GM23338 (cell line): ENCODE data around the gene CUBN. TPM values are rescaled to one million over a fixed set of nuclear protein-coding genes. Genes with fewer than 3 reads are reported as not detected.

ENCODE experiments used
- ATAC-seq: fragments of 200-7000 bp; cut with Tn5 transposase; 3 replicates; pipeline ENCODE4 v1.9.1; 2020
- DNase-seq: peaks from one replicate; pipeline ENCODE4 v3.0.0-alpha.2; 2015; ENCODE audit warnings: low spot score
- H2AFZ ChIP-seq: fragments of 200-600 bp; sonication (generic); 2 replicates; pipeline ENCODE4 v1.8.0; 2016; ENCODE audit warnings: antibody characterized with exemption, mild to moderate bottlenecking, moderate library complexity
- H3F3A ChIP-seq: fragments of 200-600 bp; sonication (generic); replicated peaks from 2 replicates; pipeline ENCODE4 v1.8.0; 2017; ENCODE audit warnings: antibody characterized with exemption, mixed run types, low read depth
- H3K27ac ChIP-seq: fragments of 200-600 bp; sonication (generic); 2 replicates; pipeline ENCODE4 v1.6.1; 2016; ENCODE audit warnings: low read depth
- H3K27me3 ChIP-seq: fragments of 200-600 bp; sonication (generic); 2 replicates; pipeline ENCODE4 v1.8.0; 2016; ENCODE audit warnings: mild to moderate bottlenecking, mixed run types, moderate library complexity; ENCODE audit not compliant: insufficient read depth
- H3K36me3 ChIP-seq: fragments of 200-600 bp; sonication (generic); 2 replicates; pipeline ENCODE4 v1.8.0; 2016; ENCODE audit warnings: mild to moderate bottlenecking; ENCODE audit not compliant: insufficient read depth
- H3K4me1 ChIP-seq: fragments of 200-600 bp; sonication (generic); 2 replicates; pipeline ENCODE4 v1.8.0; 2016; ENCODE audit warnings: mild to moderate bottlenecking, moderate library complexity; ENCODE audit not compliant: insufficient read depth
- H3K4me2 ChIP-seq: fragments of 200-600 bp; sonication (generic); 2 replicates; pipeline ENCODE4 v1.7.1; 2017; ENCODE audit warnings: mixed run types
- H3K4me3 ChIP-seq: fragments of 200-600 bp; sonication (generic); 2 replicates; pipeline ENCODE4 v1.6.1; 2016; ENCODE audit warnings: mixed run types
- H3K79me2 ChIP-seq: fragments of 200-600 bp; sonication (generic); replicated peaks from 2 replicates; pipeline ENCODE4 v1.8.0; 2017; ENCODE audit warnings: mild to moderate bottlenecking; ENCODE audit not compliant: insufficient read depth
- H3K9me2 ChIP-seq: fragments of 200-600 bp; sonication (generic); 2 replicates; pipeline ENCODE4 v1.8.0; 2017; ENCODE audit not compliant: insufficient read depth
- H4K20me1 ChIP-seq: fragments of 200-600 bp; sonication (generic); replicated peaks from 2 replicates; pipeline ENCODE4 v1.8.0; 2017; ENCODE audit warnings: mild to moderate bottlenecking; ENCODE audit not compliant: insufficient read depth
- H3K27ac Mint-ChIP-seq: 2 replicates; pipeline ENCODE4 v1.8.0; 2020; ENCODE audit warnings: inconsistent platforms, mild to moderate bottlenecking, moderate library complexity, mixed read lengths
- H3K27me3 Mint-ChIP-seq: 3 replicates; pipeline ENCODE4 v1.8.0; 2022; ENCODE audit warnings: low read depth, mild to moderate bottlenecking, moderate library complexity, mixed read lengths, inconsistent platforms; ENCODE audit not compliant: insufficient read depth, poor library complexity
- H3K36me3 Mint-ChIP-seq: 3 replicates; pipeline ENCODE4 v1.8.0; 2021; ENCODE audit warnings: low read depth, mild to moderate bottlenecking, inconsistent platforms, moderate library complexity, mixed read lengths
- H3K4me1 Mint-ChIP-seq: 3 replicates; pipeline ENCODE4 v1.8.0; 2020; ENCODE audit warnings: mild to moderate bottlenecking, inconsistent platforms, mixed read lengths
- H3K4me3 Mint-ChIP-seq: 3 replicates; pipeline ENCODE4 v1.8.0; 2021; ENCODE audit warnings: moderate library complexity, mild to moderate bottlenecking, inconsistent platforms, mixed read lengths
- H3K9me3 Mint-ChIP-seq: 3 replicates; pipeline ENCODE4 v1.8.0; 2020; ENCODE audit warnings: moderate library complexity, mild to moderate bottlenecking, inconsistent platforms, mixed read lengths
- CREB1 ChIP-seq: fragments of 250-450 bp; sonication (Bioruptor Pico); IDR thresholded peaks from 2 replicates; pipeline ENCODE4 v1.5.0; 2020; ENCODE audit warnings: low read depth, mild to moderate bottlenecking, moderate library complexity
- EZH2 ChIP-seq: fragments of 200-600 bp; sonication (generic); IDR thresholded peaks from one replicate; pipeline ENCODE4 v1.8.0; 2017; ENCODE audit warnings: antibody characterized with exemption, mild to moderate bottlenecking, low read depth; ENCODE audit not compliant: unreplicated experiment
- EZH2phosphoT487 ChIP-seq: fragments of 200-600 bp; sonication (generic); IDR thresholded peaks from one replicate; pipeline ENCODE4 v1.8.1; 2018; ENCODE audit warnings: antibody characterized with exemption; ENCODE audit not compliant: unreplicated experiment
- JUNB ChIP-seq: IDR thresholded peaks from one replicate; pipeline ENCODE4 v1.6.1; 2016; ENCODE audit warnings: antibody characterized with exemption; ENCODE audit not compliant: unreplicated experiment
- POLR2AphosphoS5 ChIP-seq: IDR thresholded peaks from 2 replicates; pipeline ENCODE4 v1.6.1; 2016; ENCODE audit warnings: antibody characterized with exemption, low read depth
- ZNF114 ChIP-seq: fragments of 250-450 bp; sonication (Bioruptor Pico); IDR thresholded peaks from 2 replicates; pipeline ENCODE4 v1.5.0; 2020; ENCODE audit warnings: mild to moderate bottlenecking, moderate library complexity
- polyA plus RNA-seq: library from polyadenylated mRNA; unstranded; fragments of >200 nt; fragmentation: Nextera tagmentation; extraction: Ambion mirVana; gene quantifications from 2 replicates; pipeline ENCODE4 v1.2.1, GENCODE V29; 2016
- total RNA-seq: library from RNA; depleted of rRNA; stranded (reverse); fragments of >200 nt; shearing (Covaris generic); gene quantifications from 2 replicates; pipeline ENCODE4 v1.2.3, GENCODE V29; 2014
- TF ChIP-seq, protein P1 (sequence below), 2 experiments: fragments of 200-600 bp in 1 of 2; sonication (generic) in 1 of 2; conservative IDR thresholded peaks; 2 replicates each; pipeline versions ENCODE4 v1.5.1 to v1.6.1; 2016 to 2017; ENCODE audit warnings: antibody characterized with exemption in 2 of 2, low read depth in 2 of 2, mild to moderate bottlenecking in 2 of 2, moderate library complexity in 1 of 2
- TF ChIP-seq, protein P2 (sequence below): IDR thresholded peaks from one replicate; pipeline ENCODE4 v1.6.1; 2018; ENCODE audit warnings: antibody characterized with exemption; ENCODE audit not compliant: unreplicated experiment
- TF ChIP-seq, protein P3 (sequence below): fragments of 250-450 bp; sonication (Bioruptor Pico); IDR thresholded peaks from 2 replicates; pipeline ENCODE4 v1.5.0; 2020; ENCODE audit warnings: mild to moderate bottlenecking, moderate library complexity

The CUBN gene
- total and polyA plus RNA-seq, 2 experiments from 2014 or later = 0.06 to 1.8 TPM

DNA sequence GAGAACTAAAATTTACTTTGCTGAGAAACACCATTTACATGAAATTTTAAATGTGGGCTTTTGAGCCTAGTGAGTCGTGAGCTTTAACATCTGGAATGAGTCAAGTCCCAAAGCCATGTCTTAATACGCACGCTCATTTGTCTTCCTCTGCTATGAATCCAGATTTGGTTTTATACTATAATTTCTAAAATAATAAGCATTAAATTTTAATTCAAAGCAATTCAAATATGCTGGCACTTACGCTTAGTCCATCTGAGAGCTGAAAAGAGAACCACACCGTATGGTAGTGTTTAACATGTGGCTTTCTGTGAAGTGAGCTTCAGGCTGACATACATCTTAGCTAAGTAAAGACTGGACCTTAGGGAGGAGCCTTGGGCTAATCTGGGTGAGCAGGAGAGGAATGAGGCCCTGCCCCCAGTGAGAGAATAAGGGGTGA is 52.2 kb downstream of the CUBN start:
- Histone ChIP-seq H3K79me2 (no peaks in the 10 kb centered on the region), H3K36me3 (no peaks in the 10 kb centered on the region), H3K9me2 (0 out of 2 replicates have a peak, but pooled peaks cover 9% of the 10 kb centered on the region), H3K4me1 (peaks cover 18% of the 10 kb centered on the region), H2AFZ (no peak overlapping the region), H3K27me3 (no peaks in the 10 kb centered on the region), H3F3A (no peaks in the 10 kb centered on the region), H3K4me3 (no peak overlapping the region), H4K20me1 (no peaks in the 10 kb centered on the region), H3K4me2 (no peak overlapping the region), H3K27ac (no peak overlapping the region)
- TF ChIP-seq CREB1 (CRISPR knock-in tag) = no peak
- TF ChIP-seq, protein P1, sequence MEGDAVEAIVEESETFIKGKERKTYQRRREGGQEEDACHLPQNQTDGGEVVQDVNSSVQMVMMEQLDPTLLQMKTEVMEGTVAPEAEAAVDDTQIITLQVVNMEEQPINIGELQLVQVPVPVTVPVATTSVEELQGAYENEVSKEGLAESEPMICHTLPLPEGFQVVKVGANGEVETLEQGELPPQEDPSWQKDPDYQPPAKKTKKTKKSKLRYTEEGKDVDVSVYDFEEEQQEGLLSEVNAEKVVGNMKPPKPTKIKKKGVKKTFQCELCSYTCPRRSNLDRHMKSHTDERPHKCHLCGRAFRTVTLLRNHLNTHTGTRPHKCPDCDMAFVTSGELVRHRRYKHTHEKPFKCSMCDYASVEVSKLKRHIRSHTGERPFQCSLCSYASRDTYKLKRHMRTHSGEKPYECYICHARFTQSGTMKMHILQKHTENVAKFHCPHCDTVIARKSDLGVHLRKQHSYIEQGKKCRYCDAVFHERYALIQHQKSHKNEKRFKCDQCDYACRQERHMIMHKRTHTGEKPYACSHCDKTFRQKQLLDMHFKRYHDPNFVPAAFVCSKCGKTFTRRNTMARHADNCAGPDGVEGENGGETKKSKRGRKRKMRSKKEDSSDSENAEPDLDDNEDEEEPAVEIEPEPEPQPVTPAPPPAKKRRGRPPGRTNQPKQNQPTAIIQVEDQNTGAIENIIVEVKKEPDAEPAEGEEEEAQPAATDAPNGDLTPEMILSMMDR (conservative IDR thresholded peaks at IDR 0.05; ENCODE audit: low read depth in 2 of 2) = no peak
- no peak for TF ChIP-seq ZNF114 (CRISPR knock-in tag)
- no peak for TF ChIP-seq EZH2
- TF ChIP-seq, protein P2, sequence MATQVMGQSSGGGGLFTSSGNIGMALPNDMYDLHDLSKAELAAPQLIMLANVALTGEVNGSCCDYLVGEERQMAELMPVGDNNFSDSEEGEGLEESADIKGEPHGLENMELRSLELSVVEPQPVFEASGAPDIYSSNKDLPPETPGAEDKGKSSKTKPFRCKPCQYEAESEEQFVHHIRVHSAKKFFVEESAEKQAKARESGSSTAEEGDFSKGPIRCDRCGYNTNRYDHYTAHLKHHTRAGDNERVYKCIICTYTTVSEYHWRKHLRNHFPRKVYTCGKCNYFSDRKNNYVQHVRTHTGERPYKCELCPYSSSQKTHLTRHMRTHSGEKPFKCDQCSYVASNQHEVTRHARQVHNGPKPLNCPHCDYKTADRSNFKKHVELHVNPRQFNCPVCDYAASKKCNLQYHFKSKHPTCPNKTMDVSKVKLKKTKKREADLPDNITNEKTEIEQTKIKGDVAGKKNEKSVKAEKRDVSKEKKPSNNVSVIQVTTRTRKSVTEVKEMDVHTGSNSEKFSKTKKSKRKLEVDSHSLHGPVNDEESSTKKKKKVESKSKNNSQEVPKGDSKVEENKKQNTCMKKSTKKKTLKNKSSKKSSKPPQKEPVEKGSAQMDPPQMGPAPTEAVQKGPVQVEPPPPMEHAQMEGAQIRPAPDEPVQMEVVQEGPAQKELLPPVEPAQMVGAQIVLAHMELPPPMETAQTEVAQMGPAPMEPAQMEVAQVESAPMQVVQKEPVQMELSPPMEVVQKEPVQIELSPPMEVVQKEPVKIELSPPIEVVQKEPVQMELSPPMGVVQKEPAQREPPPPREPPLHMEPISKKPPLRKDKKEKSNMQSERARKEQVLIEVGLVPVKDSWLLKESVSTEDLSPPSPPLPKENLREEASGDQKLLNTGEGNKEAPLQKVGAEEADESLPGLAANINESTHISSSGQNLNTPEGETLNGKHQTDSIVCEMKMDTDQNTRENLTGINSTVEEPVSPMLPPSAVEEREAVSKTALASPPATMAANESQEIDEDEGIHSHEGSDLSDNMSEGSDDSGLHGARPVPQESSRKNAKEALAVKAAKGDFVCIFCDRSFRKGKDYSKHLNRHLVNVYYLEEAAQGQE = no peak
- TF ChIP-seq, protein P3, sequence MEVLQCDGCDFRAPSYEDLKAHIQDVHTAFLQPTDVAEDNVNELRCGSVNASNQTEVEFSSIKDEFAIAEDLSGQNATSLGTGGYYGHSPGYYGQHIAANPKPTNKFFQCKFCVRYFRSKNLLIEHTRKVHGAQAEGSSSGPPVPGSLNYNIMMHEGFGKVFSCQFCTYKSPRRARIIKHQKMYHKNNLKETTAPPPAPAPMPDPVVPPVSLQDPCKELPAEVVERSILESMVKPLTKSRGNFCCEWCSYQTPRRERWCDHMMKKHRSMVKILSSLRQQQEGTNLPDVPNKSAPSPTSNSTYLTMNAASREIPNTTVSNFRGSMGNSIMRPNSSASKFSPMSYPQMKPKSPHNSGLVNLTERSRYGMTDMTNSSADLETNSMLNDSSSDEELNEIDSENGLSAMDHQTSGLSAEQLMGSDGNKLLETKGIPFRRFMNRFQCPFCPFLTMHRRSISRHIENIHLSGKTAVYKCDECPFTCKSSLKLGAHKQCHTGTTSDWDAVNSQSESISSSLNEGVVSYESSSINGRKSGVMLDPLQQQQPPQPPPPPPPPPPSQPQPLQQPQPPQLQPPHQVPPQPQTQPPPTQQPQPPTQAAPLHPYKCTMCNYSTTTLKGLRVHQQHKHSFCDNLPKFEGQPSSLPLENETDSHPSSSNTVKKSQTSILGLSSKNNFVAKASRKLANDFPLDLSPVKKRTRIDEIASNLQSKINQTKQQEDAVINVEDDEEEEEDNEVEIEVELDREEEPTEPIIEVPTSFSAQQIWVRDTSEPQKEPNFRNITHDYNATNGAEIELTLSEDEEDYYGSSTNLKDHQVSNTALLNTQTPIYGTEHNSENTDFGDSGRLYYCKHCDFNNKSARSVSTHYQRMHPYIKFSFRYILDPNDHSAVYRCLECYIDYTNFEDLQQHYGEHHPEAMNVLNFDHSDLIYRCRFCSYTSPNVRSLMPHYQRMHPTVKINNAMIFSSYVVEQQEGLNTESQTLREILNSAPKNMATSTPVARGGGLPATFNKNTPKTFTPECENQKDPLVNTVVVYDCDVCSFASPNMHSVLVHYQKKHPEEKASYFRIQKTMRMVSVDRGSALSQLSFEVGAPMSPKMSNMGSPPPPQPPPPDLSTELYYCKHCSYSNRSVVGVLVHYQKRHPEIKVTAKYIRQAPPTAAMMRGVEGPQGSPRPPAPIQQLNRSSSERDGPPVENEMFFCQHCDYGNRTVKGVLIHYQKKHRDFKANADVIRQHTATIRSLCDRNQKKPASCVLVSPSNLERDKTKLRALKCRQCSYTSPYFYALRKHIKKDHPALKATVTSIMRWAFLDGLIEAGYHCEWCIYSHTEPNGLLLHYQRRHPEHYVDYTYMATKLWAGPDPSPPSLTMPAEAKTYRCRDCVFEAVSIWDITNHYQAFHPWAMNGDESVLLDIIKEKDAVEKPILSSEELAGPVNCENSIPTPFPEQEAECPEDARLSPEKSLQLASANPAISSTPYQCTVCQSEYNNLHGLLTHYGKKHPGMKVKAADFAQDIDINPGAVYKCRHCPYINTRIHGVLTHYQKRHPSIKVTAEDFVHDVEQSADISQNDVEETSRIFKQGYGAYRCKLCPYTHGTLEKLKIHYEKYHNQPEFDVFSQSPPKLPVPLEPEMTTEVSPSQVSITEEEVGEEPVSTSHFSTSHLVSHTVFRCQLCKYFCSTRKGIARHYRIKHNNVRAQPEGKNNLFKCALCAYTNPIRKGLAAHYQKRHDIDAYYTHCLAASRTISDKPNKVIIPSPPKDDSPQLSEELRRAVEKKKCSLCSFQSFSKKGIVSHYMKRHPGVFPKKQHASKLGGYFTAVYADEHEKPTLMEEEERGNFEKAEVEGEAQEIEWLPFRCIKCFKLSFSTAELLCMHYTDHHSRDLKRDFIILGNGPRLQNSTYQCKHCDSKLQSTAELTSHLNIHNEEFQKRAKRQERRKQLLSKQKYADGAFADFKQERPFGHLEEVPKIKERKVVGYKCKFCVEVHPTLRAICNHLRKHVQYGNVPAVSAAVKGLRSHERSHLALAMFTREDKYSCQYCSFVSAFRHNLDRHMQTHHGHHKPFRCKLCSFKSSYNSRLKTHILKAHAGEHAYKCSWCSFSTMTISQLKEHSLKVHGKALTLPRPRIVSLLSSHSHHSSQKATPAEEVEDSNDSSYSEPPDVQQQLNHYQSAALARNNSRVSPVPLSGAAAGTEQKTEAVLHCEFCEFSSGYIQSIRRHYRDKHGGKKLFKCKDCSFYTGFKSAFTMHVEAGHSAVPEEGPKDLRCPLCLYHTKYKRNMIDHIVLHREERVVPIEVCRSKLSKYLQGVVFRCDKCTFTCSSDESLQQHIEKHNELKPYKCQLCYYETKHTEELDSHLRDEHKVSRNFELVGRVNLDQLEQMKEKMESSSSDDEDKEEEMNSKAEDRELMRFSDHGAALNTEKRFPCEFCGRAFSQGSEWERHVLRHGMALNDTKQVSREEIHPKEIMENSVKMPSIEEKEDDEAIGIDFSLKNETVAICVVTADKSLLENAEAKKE = no peak
- TF ChIP-seq JUNB = no peak
- no peak for TF ChIP-seq EZH2phosphoT487
- no peak for TF ChIP-seq POLR2AphosphoS5
- ATAC-seq (no peak), DNase-seq (no peak)
- no peak overlapping the region for H3K4me3 Mint-ChIP-seq
- H3K9me3 Mint-ChIP-seq = no peaks in the 10 kb centered on the region
- no peaks in the 10 kb centered on the region for H3K36me3 Mint-ChIP-seq
- no peak overlapping the region for H3K27ac Mint-ChIP-seq
- peaks cover 14% of the 10 kb centered on the region for H3K4me1 Mint-ChIP-seq
- no peaks in the 10 kb centered on the region for H3K27me3 Mint-ChIP-seq
